Activated CD8-positive, alpha-beta memory T cell treated with anti-CD3 and anti-CD28 coated beads, Interleukin-2, amount 10 ng/mL, durations not matched to agents 7 days and 5 days (primary cell): ENCODE results near the gene SYK. TPM values are rescaled to one million over a fixed set of nuclear protein-coding genes. Genes with fewer than 3 reads are reported as not detected.

Source experiments
- total RNA-seq, 2 experiments: library from RNA; stranded (reverse); gene quantifications; one replicate each; pipeline ENCODE4 v1.2.3, GENCODE V29; 2021

SYK gene
- total RNA-seq, 2 experiments from 2014 or later, result 0.26 to 0.28 TPM

Other genes starting within 250 kb of the SYK start
- gene DIRAS2, start 159.0 kb upstream of the SYK start, total RNA-seq, result not detected